ENCODE results near the gene MSLN. TPM values are rescaled to one million over a fixed set of nuclear protein-coding genes. Genes with fewer than 3 reads are reported as not detected.

The MSLN gene
- total and polyA plus RNA-seq, 2 experiments from 2014 or later: 0.10 TPM; not detected in 1

DNA sequence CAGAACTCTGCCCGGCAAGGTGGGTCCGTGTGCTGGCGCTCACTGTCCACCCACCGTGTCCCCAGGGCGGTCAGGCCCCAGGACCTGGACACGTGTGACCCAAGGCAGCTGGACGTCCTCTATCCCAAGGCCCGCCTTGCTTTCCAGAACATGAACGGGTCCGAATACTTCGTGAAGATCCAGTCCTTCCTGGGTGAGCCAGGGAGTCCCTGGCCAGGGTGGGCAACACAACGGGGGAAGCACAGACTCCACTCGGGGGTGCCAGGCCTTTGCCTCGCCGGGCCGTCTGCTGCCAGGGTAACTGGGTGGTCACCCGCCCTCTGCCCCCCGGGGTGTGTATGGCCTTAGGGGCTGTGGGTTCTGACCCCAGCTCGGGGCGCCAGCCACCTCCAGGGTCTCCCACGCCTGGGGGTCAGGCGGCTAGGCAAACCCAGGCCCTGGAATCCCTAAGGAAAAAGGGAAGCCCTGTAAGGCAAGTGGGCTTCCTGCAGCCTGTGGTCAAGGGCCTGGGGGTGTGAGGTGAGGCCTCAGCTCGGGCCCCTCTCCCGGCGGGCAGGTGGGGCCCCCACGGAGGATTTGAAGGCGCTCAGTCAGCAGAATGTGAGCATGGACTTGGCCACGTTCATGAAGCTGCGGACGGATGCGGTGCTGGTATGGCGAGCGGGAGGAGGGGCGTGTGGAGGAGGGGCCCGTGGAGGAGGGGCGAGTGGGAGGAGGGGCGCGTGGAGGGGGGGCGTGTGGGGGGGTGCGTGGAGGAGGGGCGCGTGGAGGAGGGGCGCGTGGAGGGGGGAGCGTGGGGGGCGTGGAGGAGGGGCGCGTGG is 6.5 kb downstream of the MSLN start:
- DNase-seq (ENCODE audit: low spot score): no peak
- H3K4me3 ChIP-seq: no peak overlapping the region
- no peak overlapping the region for H2AFZ ChIP-seq
- no peaks in the 10 kb centered on the region for H3K79me2 ChIP-seq (replicated peaks; ENCODE audit: insufficient read depth)
- H3K27ac Mint-ChIP-seq: no peak overlapping the region
- TF ChIP-seq ZNF462 (CRISPR knock-in tag; IDR thresholded peaks at IDR 0.05) (no peak), ZNF114 (CRISPR knock-in tag; IDR thresholded peaks at IDR 0.05) (no peak), NANOG (IDR thresholded peaks at IDR 0.05; ENCODE audit: borderline replicate concordance) (no peak), CREB1 (CRISPR knock-in tag; IDR thresholded peaks at IDR 0.05; ENCODE audit: low read depth) (no peak), CTCF (conservative IDR thresholded peaks at IDR 0.05; ENCODE audit: low read depth in 2 of 2) (no peak)
- no peaks in the 10 kb centered on the region; the same call in 2 of the 3 replicates for H3K4me1 Mint-ChIP-seq
- no peak overlapping the region for H3K4me3 Mint-ChIP-seq
- no peaks in the 10 kb centered on the region for H3K36me3 ChIP-seq (ENCODE audit: insufficient read depth)
- H3K27me3 Mint-ChIP-seq (ENCODE audit: insufficient read depth, low read depth, poor library complexity): peaks cover 14% of the 10 kb centered on the region
- no peaks in the 10 kb centered on the region for H3K27me3 ChIP-seq (ENCODE audit: insufficient read depth)
- no peaks in the 10 kb centered on the region for H3K4me1 ChIP-seq (ENCODE audit: insufficient read depth)
- H3K9me2 ChIP-seq (ENCODE audit: insufficient read depth): no peaks in the 10 kb centered on the region
- H3K27ac ChIP-seq (ENCODE audit: low read depth): no peak overlapping the region
- ATAC-seq: no peak
- no peaks in the 10 kb centered on the region for H3K9me3 Mint-ChIP-seq
- H3K4me2 ChIP-seq: no peak overlapping the region
- no peaks in the 10 kb centered on the region for H3K36me3 Mint-ChIP-seq (ENCODE audit: low read depth)
- 0 out of 2 replicates have a peak, but pooled peaks cover 3% of the 10 kb centered on the region for H3F3A ChIP-seq (replicated peaks; ENCODE audit: low read depth)
- no peaks in the 10 kb centered on the region for H4K20me1 ChIP-seq (replicated peaks; ENCODE audit: insufficient read depth)
